Endothelial cell (in vitro differentiated cells): ENCODE results near the gene SH2D1B. TPM values are rescaled to one million over a fixed set of nuclear protein-coding genes. Genes with fewer than 3 reads are reported as not detected.

ENCODE experiments used
- DNase-seq: peaks from one replicate; pipeline ENCODE4 v3.0.0; 2021; ENCODE audit warnings: low spot score
- H3K27ac Mint-ChIP-seq: one replicate; pipeline ENCODE4 v1.8.0; 2021; ENCODE audit warnings: mixed read lengths, inconsistent platforms; ENCODE audit not compliant: unreplicated experiment
- H3K27me3 Mint-ChIP-seq: one replicate; pipeline ENCODE4 v1.8.0; 2021; ENCODE audit warnings: mild to moderate bottlenecking, moderate library complexity, mixed read lengths, inconsistent platforms; ENCODE audit not compliant: unreplicated experiment
- H3K36me3 Mint-ChIP-seq: one replicate; pipeline ENCODE4 v1.8.0; 2021; ENCODE audit warnings: mild to moderate bottlenecking, low read depth, mixed read lengths, inconsistent platforms; ENCODE audit not compliant: unreplicated experiment
- H3K4me1 Mint-ChIP-seq: one replicate; pipeline ENCODE4 v1.8.0; 2021; ENCODE audit warnings: mild to moderate bottlenecking, mixed read lengths, inconsistent platforms; ENCODE audit not compliant: unreplicated experiment
- H3K4me3 Mint-ChIP-seq: one replicate; pipeline ENCODE4 v1.8.0; 2021; ENCODE audit warnings: mild to moderate bottlenecking, mixed read lengths, inconsistent platforms; ENCODE audit not compliant: unreplicated experiment
- H3K9me3 Mint-ChIP-seq: one replicate; pipeline ENCODE4 v1.8.0; 2021; ENCODE audit warnings: mixed read lengths, inconsistent platforms; ENCODE audit not compliant: unreplicated experiment
- CTCF ChIP-seq: fragments of 200-600 bp; sonication (generic); IDR thresholded peaks from one replicate; pipeline ENCODE4 v1.5.0; 2021; ENCODE audit warnings: antibody characterized with exemption; ENCODE audit not compliant: unreplicated experiment
- total RNA-seq: library from RNA; stranded (reverse); fragmentation: NEBNext Ultra II Directional; extraction: Animal tissue kit (Norgen Biotek cat#: 25700); gene quantifications from one replicate; pipeline ENCODE4 v1.2.1, GENCODE V29; 2021; ENCODE audit not compliant: unreplicated experiment

Gene SH2D1B
- total RNA-seq, 1 donor from 2014 or later, result not detected

- no peaks in the 10 kb centered on the region for H3K9me3 Mint-ChIP-seq
- H3K27me3 Mint-ChIP-seq, result peaks cover 7% of the 10 kb centered on the region
- H3K36me3 Mint-ChIP-seq, result peaks cover 26% of the 10 kb centered on the region
- H3K4me1 Mint-ChIP-seq, result peaks cover 68% of the 10 kb centered on the region
- no peak for DNase-seq
- H3K4me3 Mint-ChIP-seq, result no peak overlapping the region
- peak overlapping the region; percentile 67 for H3K27ac Mint-ChIP-seq
- no peak for TF ChIP-seq CTCF
Observed at GRCh38 chr1:162388615-162389014, 23.3 kb downstream of the SH2D1B start.

- Mint-ChIP-seq H3K27ac (peak overlapping the region; percentile 57), H3K4me1 (peaks cover 69% of the 10 kb centered on the region), H3K27me3 (peaks cover 7% of the 10 kb centered on the region), H3K36me3 (peaks cover 29% of the 10 kb centered on the region), H3K9me3 (no peaks in the 10 kb centered on the region), H3K4me3 (no peak overlapping the region)
- no peak for TF ChIP-seq CTCF
- no peak for DNase-seq
Observed at GRCh38 chr1:162388083-162388594, 23.8 kb downstream of the SH2D1B start.

- no peak overlapping the region for H3K4me3 Mint-ChIP-seq
- peak overlapping the region; percentile 57 for H3K27ac Mint-ChIP-seq
- H3K36me3 Mint-ChIP-seq, result peaks cover 35% of the 10 kb centered on the region
- H3K9me3 Mint-ChIP-seq, result no peaks in the 10 kb centered on the region
- peaks cover 69% of the 10 kb centered on the region for H3K4me1 Mint-ChIP-seq
- TF ChIP-seq CTCF, result no peak
- peaks cover 7% of the 10 kb centered on the region for H3K27me3 Mint-ChIP-seq
- DNase-seq, result no peak
Observed at GRCh38 chr1:162387226-162388082, 24.5 kb downstream of the SH2D1B start.

GRCh38 chr1:162386292-162387225 is 25.4 kb downstream of the SH2D1B start:
- Mint-ChIP-seq H3K27ac (peak overlapping the region; percentile 51), H3K4me1 (peaks cover 64% of the 10 kb centered on the region), H3K9me3 (no peaks in the 10 kb centered on the region), H3K4me3 (no peak overlapping the region), H3K36me3 (peaks cover 35% of the 10 kb centered on the region), H3K27me3 (peaks cover 7% of the 10 kb centered on the region)
- TF ChIP-seq CTCF, result no peak
- no peak for DNase-seq
